Vagina (tissue), 2 donors: Measurements from ENCODE around the gene DRGX. TPM values are rescaled to one million over a fixed set of nuclear protein-coding genes. Genes with fewer than 3 reads are reported as not detected.

Experiments used
- DNase-seq, 2 donors: peaks; one replicate each; pipeline ENCODE4 v3.0.0-alpha.2; 2017; ENCODE audit errors: extremely low spot score in 2 of 2
- H3K27ac ChIP-seq: fragments of 200-600 bp; sonication (generic); one replicate; pipeline ENCODE4 v1.5.1; 2019
- H3K27me3 ChIP-seq: fragments of 200-600 bp; sonication (generic); one replicate; pipeline ENCODE4 v1.5.1; 2019
- H3K36me3 ChIP-seq, 2 donors: fragments of 200-600 bp; sonication (generic); one replicate each; pipeline ENCODE4 v1.5.1; 2017 to 2019
- H3K4me1 ChIP-seq: fragments of 200-600 bp; sonication (generic); one replicate; pipeline ENCODE4 v1.5.1; 2019
- H3K4me3 ChIP-seq, 2 donors: fragments of 200-600 bp; sonication (generic); 1 replicate in 1 of 2; 2 replicates in 1 of 2; pipeline ENCODE4 v1.5.1; 2016 to 2019
- H3K9me3 ChIP-seq: fragments of 200-600 bp; sonication (generic); one replicate; pipeline ENCODE4 v1.5.1; 2019
- CTCF ChIP-seq, 3 experiments: fragments of 450-650 bp in 2 of 3; fragments of 200-600 bp in 1 of 3; sonication (generic) in 1 of 3; IDR thresholded peaks; one replicate each; pipeline ENCODE4 v1.5.1; 2017 to 2019; ENCODE audit warnings: antibody characterized with exemption in 3 of 3, mild to moderate bottlenecking in 2 of 3, moderate library complexity in 2 of 3
- POLR2A ChIP-seq, 2 donors: fragments of 450-650 bp; IDR thresholded peaks; one replicate each; pipeline ENCODE4 v1.6.1; 2017; ENCODE audit warnings: antibody characterized with exemption in 2 of 2, mild to moderate bottlenecking in 2 of 2, moderate library complexity in 2 of 2
- POLR2AphosphoS5 ChIP-seq, 2 donors: sonication (generic); formaldehyde crosslinking; IDR thresholded peaks; one replicate each; pipeline ENCODE4 v1.9.0; 2017; ENCODE audit warnings: antibody characterized with exemption in 2 of 2, mild to moderate bottlenecking in 2 of 2, low read depth in 1 of 2; ENCODE audit not compliant: insufficient read depth in 1 of 2
- intact Hi-C: fragments of 100-400 bp; cut with DNase I; formaldehyde crosslinking; loops from one replicate; pipeline ENCODE4 v1.15.1; 2023
- total RNA-seq: library from RNA; depleted of rRNA; stranded (reverse); fragments of >200 nt; gene quantifications from one replicate; pipeline ENCODE4 v1.2.3, GENCODE V29; 2016

DRGX gene
- total RNA-seq, 1 donor from 2014 or later, result not detected

- no peaks in the 10 kb centered on the region for H3K9me3 ChIP-seq
- H3K4me3 ChIP-seq, result no peak overlapping the region
- no peak for TF ChIP-seq CTCF (IDR thresholded peaks at IDR 0.05)
- no peak for TF ChIP-seq POLR2AphosphoS5 (IDR thresholded peaks at IDR 0.05; ENCODE audit: insufficient read depth in 1 of 2, low read depth in 1 of 2)
- no peak for TF ChIP-seq POLR2A (IDR thresholded peaks at IDR 0.05)
- intact Hi-C loops, result no loop called here
- H3K36me3 ChIP-seq, result no peaks in the 10 kb centered on the region
- no peaks in the 10 kb centered on the region for H3K4me1 ChIP-seq
- no peak overlapping the region for H3K27ac ChIP-seq
- DNase-seq, result peak; percentile 60 to 92
- no peaks in the 10 kb centered on the region for H3K27me3 ChIP-seq
Observed at GRCh38 chr10:49359349-49360270, 36.3 kb downstream of the DRGX start.

GRCh38 chr10:49357910-49358309, 38.0 kb downstream of the DRGX start:
- intact Hi-C loops, result no loop called here
- Histone ChIP-seq H3K4me1 (no peaks in the 10 kb centered on the region), H3K27me3 (no peaks in the 10 kb centered on the region), H3K27ac (no peak overlapping the region), H3K4me3 (no peak overlapping the region), H3K9me3 (no peaks in the 10 kb centered on the region), H3K36me3 (no peaks in the 10 kb centered on the region)
- no peak for DNase-seq
- TF ChIP-seq POLR2A (IDR thresholded peaks at IDR 0.05), result no peak
- no peak for TF ChIP-seq CTCF (IDR thresholded peaks at IDR 0.05)
- no peak for TF ChIP-seq POLR2AphosphoS5 (IDR thresholded peaks at IDR 0.05; ENCODE audit: insufficient read depth in 1 of 2, low read depth in 1 of 2)

- no peak overlapping the region for H3K4me3 ChIP-seq
- H3K27ac ChIP-seq, result no peak overlapping the region
- H3K4me1 ChIP-seq, result no peaks in the 10 kb centered on the region
- TF ChIP-seq POLR2AphosphoS5 (IDR thresholded peaks at IDR 0.05; ENCODE audit: insufficient read depth in 1 of 2, low read depth in 1 of 2) (no peak), POLR2A (IDR thresholded peaks at IDR 0.05) (no peak)
- H3K9me3 ChIP-seq, result no peaks in the 10 kb centered on the region
- H3K27me3 ChIP-seq, result no peaks in the 10 kb centered on the region
- intact Hi-C loops, result no loop called here
- no peaks in the 10 kb centered on the region for H3K36me3 ChIP-seq
- DNase-seq, result no peak
Observed at GRCh38 chr10:49356944-49357343, 38.9 kb downstream of the DRGX start.

- Histone ChIP-seq H3K4me3 (no peak overlapping the region), H3K9me3 (no peaks in the 10 kb centered on the region), H3K4me1 (no peaks in the 10 kb centered on the region), H3K36me3 (no peaks in the 10 kb centered on the region), H3K27ac (no peak overlapping the region), H3K27me3 (no peaks in the 10 kb centered on the region)
- intact Hi-C loops, result no loop called here
- DNase-seq, result no peak
- TF ChIP-seq POLR2A (IDR thresholded peaks at IDR 0.05) (no peak), POLR2AphosphoS5 (IDR thresholded peaks at IDR 0.05; ENCODE audit: insufficient read depth in 1 of 2, low read depth in 1 of 2) (no peak), CTCF (IDR thresholded peaks at IDR 0.05) (no peak)
Observed at GRCh38 chr10:49356181-49356580, 39.7 kb downstream of the DRGX start.

GRCh38 chr10:49355221-49355620, 40.7 kb downstream of the DRGX start:
- intact Hi-C loops, result no loop called here
- no peak for TF ChIP-seq CTCF (IDR thresholded peaks at IDR 0.05)
- TF ChIP-seq POLR2A (IDR thresholded peaks at IDR 0.05), result no peak
- no peak for TF ChIP-seq POLR2AphosphoS5 (IDR thresholded peaks at IDR 0.05; ENCODE audit: insufficient read depth in 1 of 2, low read depth in 1 of 2)
- Histone ChIP-seq H3K27ac (no peak overlapping the region), H3K4me1 (no peaks in the 10 kb centered on the region), H3K4me3 (no peak overlapping the region), H3K9me3 (no peaks in the 10 kb centered on the region), H3K36me3 (no peaks in the 10 kb centered on the region), H3K27me3 (no peaks in the 10 kb centered on the region)
- DNase-seq, result no peak
